Uterus (tissue), 2 donors: ENCODE results near the gene HIVEP3.

ENCODE experiments used
- POLR2A ChIP-seq, 2 donors: fragments of 450-650 bp; IDR thresholded peaks; one replicate each; pipeline ENCODE4 v1.6.1; 2016; ENCODE audit warnings: antibody characterized with exemption in 2 of 2, mild to moderate bottlenecking in 1 of 2, moderate library complexity in 1 of 2
- TF ChIP-seq, protein P1 (sequence below), 4 experiments: fragments of 200-600 bp in 2 of 4; fragments of 450-650 bp in 2 of 4; sonication (generic) in 2 of 4; IDR thresholded peaks; one replicate each; pipeline ENCODE4 v1.5.1; 2016 to 2019; ENCODE audit warnings: antibody characterized with exemption in 4 of 4, mild to moderate bottlenecking in 2 of 4, moderate library complexity in 1 of 4

DNA sequence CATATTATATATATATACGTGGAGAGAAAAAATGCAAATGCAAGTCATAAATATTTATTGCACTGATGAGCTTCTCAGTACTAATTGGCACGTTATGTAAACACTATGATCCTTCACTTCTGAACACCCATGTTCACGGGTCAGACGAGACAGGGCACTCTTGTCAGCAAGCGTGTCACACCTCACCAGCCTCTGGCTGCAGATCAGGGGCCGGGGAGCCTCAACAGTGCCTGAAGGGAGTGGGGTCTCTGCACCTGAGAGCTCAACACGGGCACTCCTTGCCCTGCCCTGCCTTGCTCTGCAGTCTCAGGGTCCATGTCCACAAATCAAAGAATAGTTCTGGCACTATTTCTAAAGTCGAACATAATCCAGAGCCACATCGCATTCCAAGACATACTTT lies 409 bp upstream of the HIVEP3 start:
- TF ChIP-seq, protein P1, sequence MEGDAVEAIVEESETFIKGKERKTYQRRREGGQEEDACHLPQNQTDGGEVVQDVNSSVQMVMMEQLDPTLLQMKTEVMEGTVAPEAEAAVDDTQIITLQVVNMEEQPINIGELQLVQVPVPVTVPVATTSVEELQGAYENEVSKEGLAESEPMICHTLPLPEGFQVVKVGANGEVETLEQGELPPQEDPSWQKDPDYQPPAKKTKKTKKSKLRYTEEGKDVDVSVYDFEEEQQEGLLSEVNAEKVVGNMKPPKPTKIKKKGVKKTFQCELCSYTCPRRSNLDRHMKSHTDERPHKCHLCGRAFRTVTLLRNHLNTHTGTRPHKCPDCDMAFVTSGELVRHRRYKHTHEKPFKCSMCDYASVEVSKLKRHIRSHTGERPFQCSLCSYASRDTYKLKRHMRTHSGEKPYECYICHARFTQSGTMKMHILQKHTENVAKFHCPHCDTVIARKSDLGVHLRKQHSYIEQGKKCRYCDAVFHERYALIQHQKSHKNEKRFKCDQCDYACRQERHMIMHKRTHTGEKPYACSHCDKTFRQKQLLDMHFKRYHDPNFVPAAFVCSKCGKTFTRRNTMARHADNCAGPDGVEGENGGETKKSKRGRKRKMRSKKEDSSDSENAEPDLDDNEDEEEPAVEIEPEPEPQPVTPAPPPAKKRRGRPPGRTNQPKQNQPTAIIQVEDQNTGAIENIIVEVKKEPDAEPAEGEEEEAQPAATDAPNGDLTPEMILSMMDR (IDR thresholded peaks at IDR 0.05): no peak
- no peak for TF ChIP-seq POLR2A (IDR thresholded peaks at IDR 0.05)
